HG03460 (cell line): ENCODE data around the gene CLK2.
A peak's percentile ranks its signal among the peaks of the same experiment; 100 is the strongest.
"Not testable (repeated sequence)": the region's sequence is repeated elsewhere in the genome, so short reads cannot be mapped to it uniquely, and the experiment has no call there.

Source experiments
- ATAC-seq: cut with Tn5 transposase; IDR thresholded peaks from one replicate; pipeline ENCODE4 v1.9.1; 2021; ENCODE audit not compliant: unreplicated experiment

CLK2 gene

DNA sequence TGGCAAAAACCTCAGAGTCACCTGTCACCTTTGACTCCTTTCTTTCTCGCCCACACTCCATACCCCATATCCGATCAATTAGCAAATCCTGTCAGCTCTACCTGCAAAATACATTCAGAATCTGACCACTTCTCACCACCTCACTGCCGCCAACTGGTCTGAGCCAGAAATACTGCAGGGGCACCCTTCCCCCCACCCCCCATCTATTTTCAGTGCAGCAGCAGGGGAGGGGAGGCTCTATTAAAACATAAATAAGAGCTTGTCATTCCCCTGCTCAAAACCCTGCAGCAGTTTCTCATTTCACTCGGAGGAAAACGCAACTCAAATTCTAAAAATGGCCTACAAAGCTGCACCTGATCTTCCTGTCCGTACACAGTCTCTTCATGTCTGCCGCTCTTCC, 24.1 kb upstream of the CLK2 start:
- no peak for ATAC-seq

DNA sequence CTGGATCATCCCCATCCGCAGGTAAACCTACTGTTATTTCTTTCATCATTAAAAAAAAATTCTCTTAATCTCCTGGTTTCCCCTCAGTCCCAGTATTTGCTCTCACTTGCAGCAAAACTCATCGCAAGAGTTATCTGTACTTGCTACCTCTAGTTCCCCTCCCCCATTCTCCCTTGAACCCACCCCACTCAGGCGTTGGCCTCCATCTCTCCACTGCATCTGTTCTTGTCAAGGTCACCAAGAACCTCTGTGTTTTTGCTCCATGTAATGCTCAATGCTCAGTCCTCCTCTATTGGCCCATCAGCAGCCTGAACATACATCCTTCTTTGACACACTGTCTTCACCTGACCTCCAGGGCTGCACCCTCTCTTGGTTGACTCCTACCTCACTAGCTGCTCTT, 23.4 kb upstream of the CLK2 start:
- no peak for ATAC-seq

DNA sequence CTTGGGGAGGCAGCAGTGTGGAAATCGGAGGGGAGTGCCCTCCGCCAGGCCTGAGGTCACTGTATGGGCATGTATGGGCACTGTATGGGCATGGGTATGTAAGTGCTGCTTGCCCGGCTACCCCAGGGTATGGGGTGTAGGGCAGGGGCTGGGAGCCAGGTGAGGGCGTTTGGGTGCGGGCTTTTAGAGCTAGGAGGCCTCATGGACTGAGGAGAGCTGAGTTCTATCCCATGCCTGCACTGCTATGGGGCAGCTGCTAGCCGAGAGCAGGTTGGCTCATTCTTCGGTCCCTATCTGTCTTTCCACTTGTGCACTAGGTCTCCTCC, 22.6 kb upstream of the CLK2 start:
- no peak for ATAC-seq

DNA sequence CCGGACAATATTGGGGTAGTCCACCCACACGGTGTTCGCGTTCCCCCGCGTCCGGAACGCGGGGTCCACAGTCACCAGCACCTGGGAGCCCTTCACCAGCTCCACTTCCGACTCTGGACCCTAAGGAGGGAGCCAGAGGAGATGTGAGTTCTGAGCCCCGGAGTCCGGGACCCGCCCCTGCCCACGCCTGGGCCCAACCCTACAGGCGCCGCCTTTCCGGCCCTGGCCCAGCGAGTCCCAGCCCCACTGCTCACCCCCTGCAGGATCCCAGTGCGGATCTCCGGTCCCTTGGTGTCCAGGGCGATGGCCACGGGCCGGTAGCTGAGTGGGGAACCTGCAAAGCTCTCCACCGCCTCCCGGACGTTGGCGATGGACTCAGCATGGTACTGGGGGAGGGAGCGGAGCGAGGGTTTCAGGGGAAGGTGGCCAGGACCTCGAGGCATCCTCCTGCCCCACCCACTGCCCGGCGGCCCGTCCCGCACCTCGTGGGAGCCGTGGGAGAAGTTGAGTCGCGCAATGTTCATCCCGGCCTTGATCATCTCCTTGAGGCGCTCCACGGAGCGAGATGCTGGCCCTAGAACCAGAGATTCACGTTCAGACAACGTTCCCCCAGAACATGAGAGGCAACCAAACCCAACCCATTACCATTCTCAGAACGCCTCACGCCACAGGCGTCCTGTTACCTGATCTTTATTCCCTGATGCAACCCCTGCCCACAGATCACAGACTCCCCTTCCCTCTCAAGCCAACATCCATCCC, 22.1 kb upstream of the CLK2 start:
- no peak for ATAC-seq

DNA sequence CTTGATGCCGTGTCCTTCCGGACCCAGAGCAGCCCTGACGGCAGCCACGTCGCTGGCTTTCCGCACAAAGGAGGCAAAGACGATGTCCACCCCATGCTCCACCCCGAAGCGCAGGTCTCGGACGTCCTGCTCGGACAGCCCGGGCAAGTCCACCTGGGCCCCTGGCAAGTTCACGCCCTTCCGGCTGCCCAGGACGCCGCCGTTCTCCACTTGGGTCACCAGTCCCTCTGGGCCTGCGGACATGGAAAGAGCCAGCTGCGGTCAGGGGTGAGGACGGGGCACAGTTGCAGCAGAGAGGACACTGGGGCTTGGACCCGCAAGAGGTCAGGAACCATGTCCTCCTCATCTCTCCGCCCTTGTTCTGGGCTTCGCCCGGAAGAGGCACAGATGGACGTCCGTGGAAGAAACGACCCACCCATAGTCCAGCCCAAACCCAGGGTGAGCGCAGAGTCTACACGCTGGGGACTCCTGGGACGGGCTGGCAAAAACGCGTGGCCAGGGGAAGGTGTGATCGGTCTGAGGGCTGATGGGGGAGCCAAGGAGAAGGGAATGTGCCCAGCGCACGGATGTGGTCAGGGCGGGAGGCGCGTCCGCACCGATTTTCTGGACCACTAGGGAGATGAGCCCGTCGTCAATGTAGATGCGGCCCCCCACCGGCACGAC, 21.3 kb upstream of the CLK2 start:
- ATAC-seq = no peak

DNA sequence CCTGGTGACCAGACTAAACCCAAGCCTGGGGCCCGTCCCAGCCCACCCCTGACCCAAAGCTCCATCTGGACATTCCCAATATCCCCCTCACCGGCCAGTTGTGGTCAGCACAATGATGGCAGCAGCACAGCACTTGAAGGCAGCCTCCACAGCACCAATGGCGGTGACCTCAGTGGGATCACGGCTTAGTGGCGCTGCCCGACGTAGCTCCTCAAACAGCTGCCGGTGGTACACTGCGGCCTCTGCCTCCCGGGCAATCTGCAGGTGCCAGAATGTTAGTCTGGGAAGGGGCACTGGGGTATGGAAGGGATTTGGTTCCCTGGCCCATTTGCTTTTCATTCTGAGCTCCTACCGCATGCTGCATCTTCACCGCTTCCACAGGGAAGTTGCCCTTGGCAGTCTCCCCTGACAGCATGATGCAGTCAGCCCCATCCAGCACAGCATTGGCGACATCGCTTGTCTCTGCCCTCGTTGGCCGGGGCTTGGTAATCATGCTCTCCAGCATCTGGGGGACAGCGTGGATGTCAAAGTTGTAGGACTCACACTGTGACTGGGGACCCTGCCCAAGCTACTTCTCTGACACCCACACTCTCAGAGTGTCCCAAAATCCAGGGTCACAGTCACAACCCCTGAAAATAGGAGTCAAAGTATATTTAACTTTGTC, 19.9 kb upstream of the CLK2 start:
- no peak for ATAC-seq

DNA sequence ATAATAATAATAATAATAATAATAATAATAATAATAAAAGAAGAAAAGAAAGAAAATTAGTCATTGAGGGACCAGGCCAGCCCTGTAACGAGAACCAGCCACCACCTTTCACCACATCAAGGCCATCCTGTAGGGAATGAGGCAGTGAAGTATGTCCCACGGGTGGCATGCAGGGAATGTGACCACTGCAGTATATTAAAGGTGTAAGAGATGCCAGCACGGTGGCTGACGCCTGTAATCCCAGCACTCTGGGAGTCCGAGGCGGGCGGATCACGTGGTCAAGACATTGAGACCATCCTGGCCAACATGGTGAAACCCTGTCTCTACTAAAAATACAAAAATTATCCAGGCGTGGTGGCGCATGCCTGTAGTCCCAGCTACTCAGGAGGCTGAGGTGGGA, 17.7 kb upstream of the CLK2 start:
- ATAC-seq = not testable (repeated sequence)

DNA sequence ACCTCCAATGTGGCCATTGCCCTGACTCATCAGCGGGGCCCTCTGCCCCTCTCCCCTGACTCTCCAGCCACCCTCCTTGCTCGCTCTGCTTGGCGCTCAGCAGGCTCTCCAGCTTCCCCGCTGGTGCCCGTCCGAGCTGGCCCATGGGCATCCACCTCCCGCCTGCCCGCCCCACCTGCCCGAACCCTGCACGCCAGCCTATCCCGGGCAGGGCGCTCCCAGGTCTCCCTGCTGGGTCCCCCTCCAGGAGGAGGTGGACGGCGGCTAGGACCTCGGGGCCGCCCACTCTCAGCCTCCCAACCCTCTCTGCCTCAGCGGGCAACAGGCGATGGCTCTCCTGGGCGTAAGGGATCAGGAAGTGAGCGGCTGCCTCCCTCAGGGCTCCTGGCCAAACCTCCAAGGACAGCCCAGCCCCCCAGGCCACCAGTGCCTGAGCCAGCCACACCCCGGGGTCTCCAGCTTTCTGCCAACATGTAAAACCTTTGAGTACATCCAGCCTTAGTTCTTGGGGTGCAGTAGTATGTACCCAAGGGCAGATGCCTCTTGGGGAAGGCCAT, 14.8 kb upstream of the CLK2 start:
- no peak for ATAC-seq

DNA sequence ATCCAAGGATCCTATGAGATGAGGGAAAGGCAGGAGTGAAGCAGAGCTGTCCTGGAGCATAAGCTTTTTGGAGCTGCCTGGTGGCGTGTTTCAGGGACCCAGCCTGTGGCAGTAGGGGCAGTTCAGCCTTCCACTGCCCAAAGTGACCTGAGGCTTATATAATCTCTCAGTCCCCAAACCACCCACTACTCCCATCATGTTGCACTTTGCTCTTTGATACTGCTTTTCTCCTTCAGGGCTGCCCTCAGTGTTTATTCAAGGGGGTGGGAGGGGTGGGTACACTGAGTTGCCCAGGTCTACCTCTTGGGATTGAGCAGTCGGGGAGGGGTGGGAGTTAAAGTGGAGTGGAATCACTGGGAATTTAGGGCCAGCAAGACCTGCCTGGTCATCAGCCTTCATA, 13.2 kb upstream of the CLK2 start:
- no peak for ATAC-seq

DNA sequence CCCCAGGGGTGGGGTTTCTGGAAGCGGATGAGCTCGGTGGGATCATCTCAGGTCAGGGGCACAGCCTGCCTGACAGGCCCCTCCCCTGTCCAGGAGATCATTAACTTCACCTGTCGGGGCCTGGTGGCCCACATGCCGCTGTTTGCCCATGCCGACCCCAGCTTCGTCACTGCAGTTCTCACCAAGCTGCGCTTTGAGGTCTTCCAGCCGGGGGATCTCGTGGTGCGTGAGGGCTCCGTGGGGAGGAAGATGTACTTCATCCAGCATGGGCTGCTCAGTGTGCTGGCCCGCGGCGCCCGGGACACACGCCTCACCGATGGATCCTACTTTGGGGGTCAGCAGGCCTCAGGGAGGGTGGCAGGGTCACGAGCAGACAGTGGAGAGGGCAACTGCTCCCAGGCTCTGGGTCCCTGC, 12.3 kb upstream of the CLK2 start:
- ATAC-seq = no peak

DNA sequence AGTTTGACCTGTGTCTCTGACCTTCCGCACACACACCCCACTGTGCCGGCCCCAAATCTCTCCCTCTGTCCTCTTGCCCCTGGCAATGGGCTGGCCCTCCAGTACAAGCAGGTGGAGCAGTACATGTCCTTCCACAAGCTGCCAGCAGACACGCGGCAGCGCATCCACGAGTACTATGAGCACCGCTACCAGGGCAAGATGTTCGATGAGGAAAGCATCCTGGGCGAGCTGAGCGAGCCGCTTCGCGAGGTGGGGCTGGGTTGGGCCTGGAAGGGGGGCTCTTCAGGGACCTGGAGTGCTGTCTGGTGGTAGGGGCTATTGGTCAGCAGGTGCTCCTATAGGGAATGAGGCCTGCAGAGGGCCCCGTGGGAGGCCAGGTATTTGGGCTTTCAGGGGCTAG, 11.8 kb upstream of the CLK2 start:
- no peak for ATAC-seq

DNA sequence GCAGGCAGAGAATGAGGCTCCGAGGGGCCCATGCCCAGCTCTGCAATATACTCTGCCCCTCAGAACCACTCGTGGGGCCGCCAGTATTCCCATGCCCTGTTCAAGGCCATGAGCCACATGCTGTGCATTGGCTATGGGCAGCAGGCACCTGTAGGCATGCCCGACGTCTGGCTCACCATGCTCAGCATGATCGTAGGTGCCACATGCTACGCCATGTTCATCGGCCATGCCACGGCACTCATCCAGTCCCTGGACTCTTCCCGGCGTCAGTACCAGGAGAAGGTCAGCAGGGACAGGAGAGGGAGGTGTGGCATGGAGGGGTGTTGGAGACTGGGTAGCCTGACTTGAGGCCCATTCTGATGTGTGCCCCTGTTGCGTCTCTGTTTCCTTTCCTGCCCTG, 11.2 kb upstream of the CLK2 start:
- no peak for ATAC-seq

DNA sequence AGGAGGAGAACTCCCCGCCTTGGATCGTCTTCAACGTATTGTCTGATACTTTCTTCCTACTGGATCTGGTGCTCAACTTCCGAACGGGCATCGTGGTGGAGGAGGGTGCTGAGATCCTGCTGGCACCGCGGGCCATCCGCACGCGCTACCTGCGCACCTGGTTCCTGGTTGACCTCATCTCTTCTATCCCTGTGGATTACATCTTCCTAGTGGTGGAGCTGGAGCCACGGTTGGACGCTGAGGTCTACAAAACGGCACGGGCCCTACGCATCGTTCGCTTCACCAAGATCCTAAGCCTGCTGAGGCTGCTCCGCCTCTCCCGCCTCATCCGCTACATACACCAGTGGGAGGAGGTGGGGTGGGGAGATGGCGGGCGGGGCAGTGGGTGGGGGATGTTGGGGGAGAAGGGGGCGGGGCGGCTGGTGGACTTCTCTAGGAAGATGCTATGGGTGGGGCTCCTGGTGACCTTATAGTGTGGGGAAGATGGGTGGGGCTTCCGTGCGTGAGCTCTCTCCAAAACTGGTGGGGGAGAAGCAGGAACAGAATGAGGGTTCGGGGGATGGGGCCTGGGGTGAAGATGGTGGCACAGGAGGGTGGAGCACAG, 9.3 kb upstream of the CLK2 start:
- ATAC-seq = no peak

DNA sequence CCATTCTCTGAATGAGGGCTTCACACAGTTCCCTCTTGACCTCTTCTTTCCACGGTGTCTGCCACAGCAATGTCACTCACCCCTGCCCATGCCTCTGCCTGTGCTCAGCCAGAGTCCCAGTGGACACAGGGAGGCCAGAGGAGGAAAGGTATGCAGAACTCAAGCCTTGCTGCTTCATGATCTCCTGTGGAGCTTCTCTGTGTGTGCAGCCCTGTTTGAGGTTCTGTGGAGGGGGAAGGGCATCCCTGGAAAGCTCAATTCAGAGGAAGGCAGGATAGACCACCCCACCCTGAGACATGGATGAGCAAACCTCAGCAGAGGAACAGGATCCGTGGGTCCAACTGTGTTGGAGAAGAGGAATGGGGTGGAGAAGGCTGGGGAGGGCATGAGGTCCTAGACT, 6.0 kb upstream of the CLK2 start:
- no peak for ATAC-seq

DNA sequence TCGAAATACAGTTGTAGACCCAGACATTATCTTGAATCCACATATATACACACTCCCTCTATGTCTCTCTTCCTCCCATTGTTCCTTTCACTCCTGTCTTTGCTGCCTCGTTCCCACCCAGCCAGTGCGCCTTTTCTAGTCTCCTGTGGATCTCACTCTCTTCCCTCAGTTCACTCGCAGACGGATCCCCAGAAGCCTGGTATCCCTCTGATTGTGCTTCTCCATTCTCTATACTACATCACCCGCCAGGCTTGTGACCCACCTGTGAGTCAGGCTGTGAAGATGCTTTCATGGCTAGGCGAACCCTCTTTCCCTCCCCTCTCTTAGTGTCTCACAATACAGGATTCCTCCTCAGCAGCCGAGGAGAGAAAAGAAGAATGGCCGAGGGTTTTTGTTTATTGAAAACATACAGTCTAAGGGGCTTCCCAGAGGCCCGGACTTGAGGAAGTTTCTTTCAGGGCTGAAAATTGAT, 5.4 kb upstream of the CLK2 start:
- ATAC-seq = no peak

DNA sequence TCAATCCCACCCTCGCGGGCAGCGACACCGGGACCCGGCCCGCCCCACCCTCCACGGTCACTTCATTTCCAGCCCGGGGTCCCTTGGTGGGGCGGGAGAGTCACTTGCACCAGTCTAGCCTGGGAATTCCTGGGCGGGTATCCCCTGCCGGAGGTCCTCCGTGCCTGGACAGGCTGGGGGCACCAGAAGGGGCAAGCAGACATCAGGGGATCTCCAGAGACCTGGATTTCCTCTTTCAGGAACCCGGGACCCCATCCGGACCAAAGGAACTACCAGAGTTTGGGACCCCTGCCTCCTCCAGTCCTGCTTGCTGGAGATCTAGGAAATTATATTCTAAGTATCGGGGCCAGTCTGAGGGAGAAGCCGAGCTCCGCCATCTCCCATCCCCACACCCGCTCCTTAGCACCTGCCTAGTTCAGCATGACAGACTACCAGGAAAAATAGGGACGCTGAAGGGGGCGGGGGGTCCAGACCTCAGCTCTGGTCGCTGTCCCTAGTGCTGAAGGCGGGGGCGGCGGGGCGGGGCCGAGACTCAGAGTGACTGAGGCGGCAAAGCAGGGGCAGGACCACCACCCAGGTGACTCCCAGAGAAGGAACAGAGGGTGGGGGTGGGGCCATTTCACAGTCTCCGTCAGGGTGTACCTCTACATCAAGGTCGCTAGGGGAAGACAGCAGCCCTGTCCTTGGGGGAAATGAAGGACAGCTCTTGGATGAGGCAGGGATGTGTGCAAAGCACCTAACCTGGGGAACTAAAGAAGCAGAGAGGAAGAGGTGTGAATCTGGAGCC, 4.8 kb upstream of the CLK2 start:
- ATAC-seq = no peak

DNA sequence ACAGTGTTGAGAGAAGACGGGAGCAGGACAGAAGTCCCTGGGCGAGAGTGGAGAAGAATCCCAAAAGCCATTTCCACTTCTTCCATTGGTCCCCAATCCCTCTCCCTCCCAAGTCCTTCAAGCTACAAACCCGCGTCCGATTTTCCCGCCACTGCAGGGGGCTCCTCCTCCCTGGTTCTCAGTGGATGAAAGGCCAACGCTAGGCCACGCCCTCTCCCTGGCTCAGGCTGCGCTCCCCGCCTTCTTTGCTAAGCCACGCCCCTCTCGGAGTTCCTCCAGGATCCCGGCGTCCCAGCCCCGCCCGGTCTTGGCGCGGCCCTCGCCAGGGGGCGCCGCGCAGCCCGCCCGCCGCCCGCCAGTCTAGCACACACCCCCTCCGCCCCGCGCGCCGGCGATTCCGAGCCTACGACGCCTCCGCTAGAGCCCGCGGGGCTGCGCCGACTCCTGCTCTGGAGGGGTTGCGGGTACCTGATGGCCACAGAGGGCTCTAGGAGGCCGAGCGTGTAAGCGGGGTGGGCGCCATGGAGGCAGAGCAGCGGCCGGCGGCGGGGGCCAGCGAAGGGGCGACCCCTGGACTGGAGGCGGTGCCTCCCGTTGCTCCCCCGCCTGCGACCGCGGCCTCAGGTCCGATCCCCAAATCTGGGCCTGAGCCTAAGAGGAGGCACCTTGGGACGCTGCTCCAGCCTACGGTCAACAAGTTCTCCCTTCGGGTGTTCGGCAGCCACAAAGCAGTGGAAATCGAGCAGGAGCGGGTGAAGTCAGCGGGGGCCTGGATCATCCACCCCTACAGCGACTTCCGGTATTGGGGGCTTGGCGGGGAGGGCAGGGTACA, 4.0 kb upstream of the CLK2 start, which contains the start of gene HCN3:
TSS of gene HCN3 (plus strand) at position 394 of the 832 bp plus-strand sequence. CDS start at position 522, 128 bp downstream.
- ATAC-seq = peak; percentile 61

DNA sequence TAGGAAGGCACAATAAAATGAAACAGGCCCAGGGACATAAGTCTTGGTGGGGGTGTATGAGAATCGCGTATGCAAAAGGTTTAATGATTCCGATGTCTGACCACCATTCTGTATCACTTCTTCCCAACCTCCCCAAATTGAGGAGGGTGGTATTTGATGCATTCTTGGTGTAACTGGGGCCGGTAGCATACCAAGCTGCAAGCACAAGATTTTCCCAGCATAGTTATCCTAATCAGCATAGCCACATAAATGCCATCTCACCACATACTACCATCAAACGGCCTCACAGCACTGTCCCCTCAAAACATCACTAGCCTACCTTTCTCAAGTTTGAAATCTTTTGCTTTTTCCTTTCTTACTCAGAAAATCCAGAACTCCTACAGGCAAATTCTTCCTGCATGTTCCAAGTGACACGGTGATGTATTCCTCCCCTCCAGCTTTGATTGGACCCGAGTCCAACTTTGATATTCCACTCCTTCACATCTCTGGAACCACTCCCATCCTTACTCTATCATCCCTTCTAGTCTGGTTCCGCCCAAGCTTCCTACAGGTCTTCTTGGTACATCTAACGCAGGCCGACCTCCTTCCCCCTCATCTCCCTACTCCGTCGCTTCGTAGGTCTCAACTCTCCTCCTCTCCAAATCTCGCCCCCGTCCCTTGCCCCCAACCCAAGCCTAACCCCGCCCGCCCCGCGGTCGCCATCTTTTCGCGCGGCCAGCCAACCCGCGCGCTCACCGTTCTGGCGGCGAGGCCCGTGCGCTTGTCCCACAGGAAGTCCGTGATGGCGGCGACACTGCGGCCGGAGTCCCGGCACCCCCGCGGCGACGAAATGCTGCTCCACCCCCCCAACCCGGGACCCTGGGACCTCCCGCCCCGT, 600 bp downstream of the CLK2 start:
- ATAC-seq = peak; percentile 26

DNA sequence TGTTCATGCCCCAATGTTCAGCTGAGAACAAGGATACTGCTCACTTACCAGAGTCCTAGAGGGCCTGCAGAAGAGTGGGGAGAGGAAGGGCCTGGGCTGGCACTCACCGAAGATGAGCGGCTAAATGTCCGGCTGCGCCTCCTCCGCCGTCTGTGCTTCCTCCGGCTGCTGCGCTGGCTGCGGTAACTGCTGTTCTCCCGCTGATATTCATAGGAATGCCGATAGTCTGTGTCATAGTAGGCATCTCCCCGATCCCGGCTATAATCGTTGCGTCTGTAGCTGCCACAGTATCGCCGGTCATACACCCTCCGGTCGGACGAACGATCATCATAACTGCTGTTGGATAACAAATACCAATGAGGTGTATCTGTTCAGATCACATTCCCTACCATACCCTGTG, 3.9 kb downstream of the CLK2 start:
- ATAC-seq = no peak
